ENCODE data around the gene DOC2A.
"Not testable (repeated sequence)": the region's sequence is repeated elsewhere in the genome, so short reads cannot be mapped to it uniquely, and the experiment has no call there.

The DOC2A gene

GRCh38 chr16:30010844-30011713, at the start of gene DOC2A:
Gene DOC2A (minus strand): TSS chr16:30011027. CDS start chr16:30010222, 805 bp downstream.
- no peak for DNase-seq

- DNase-seq = no peak
These were observed 49.5 kb upstream of the DOC2A start for GRCh38 chr16:30060346-30060745.

- DNase-seq = no peak
These were observed 44.2 kb upstream of the DOC2A start for GRCh38 chr16:30054959-30055553.

- no peak for DNase-seq
These were observed 43.6 kb upstream of the DOC2A start for GRCh38 chr16:30054451-30054850.

GRCh38 chr16:30053376-30054015, 42.7 kb upstream of the DOC2A start:
- no peak for DNase-seq

GRCh38 chr16:30052671-30053372, 42.0 kb upstream of the DOC2A start:
- DNase-seq = peak; percentile 74 to 84

GRCh38 chr16:30051518-30051917, 40.7 kb upstream of the DOC2A start:
- DNase-seq = no peak

GRCh38 chr16:30049871-30050270, 39.0 kb upstream of the DOC2A start:
- peak; percentile 45 to 51 for DNase-seq

GRCh38 chr16:30046588-30046987, 35.8 kb upstream of the DOC2A start:
- no peak for DNase-seq

- no peak for DNase-seq
These were observed 35.4 kb upstream of the DOC2A start for GRCh38 chr16:30046178-30046577.

GRCh38 chr16:30041841-30042240, 31.0 kb upstream of the DOC2A start:
- no peak for DNase-seq

- not testable (repeated sequence) for DNase-seq
These were observed 29.9 kb upstream of the DOC2A start for GRCh38 chr16:30040690-30041089.

- DNase-seq = no peak
These were observed 29.4 kb upstream of the DOC2A start for GRCh38 chr16:30040221-30040620.

GRCh38 chr16:30033270-30033669, 22.4 kb upstream of the DOC2A start:
- DNase-seq = no peak

GRCh38 chr16:30032083-30032819, 21.4 kb upstream of the DOC2A start:
- peak in 1 of 2 donors; percentile 31 for DNase-seq

GRCh38 chr16:30031477-30031918, 20.7 kb upstream of the DOC2A start:
- no peak for DNase-seq

- no peak for DNase-seq
These were observed 20.1 kb upstream of the DOC2A start, which contains the start of gene TLCD3B for GRCh38 chr16:30030841-30031413. Gene TLCD3B (minus strand): TSS chr16:30031271. CDS start chr16:30030527, 744 bp downstream.

GRCh38 chr16:30030011-30030685, 19.3 kb upstream of the DOC2A start:
- DNase-seq = no peak

GRCh38 chr16:30028438-30029076, 17.7 kb upstream of the DOC2A start:
- no peak for DNase-seq

GRCh38 chr16:30027588-30028437, 17.0 kb upstream of the DOC2A start:
- no peak for DNase-seq

All from hippocampal formation (tissue), 2 donors.